ENCODE data around the gene C3orf70. TPM values are rescaled to one million over a fixed set of nuclear protein-coding genes. Genes with fewer than 3 reads are reported as not detected.

The C3orf70 gene
- total RNA-seq, 2 experiments from 2014 or later, result not detected

GRCh38 chr3:185188816-185189215 lies 36.0 kb upstream of the C3orf70 start:
- H3K9me2 ChIP-seq (ENCODE audit: insufficient read depth, low read length), result no peaks in the 10 kb centered on the region
- H2AFZ ChIP-seq (ENCODE audit: low read length), result no peak overlapping the region
- no peak overlapping the region for H3K4me2 ChIP-seq (ENCODE audit: low read length)
- H3K4me3 ChIP-seq (ENCODE audit: low read depth, low read length, poor library complexity, severe bottlenecking), result no peak overlapping the region
- no peak overlapping the region for H3K27ac ChIP-seq (ENCODE audit: low read depth, low read length, poor library complexity, severe bottlenecking)
- no TSS peak for BruUV-seq (replicated peaks)
- H3K4me1 ChIP-seq (ENCODE audit: insufficient read depth, low read length, poor library complexity, severe bottlenecking), result no peaks in the 10 kb centered on the region
- H3K36me3 ChIP-seq (ENCODE audit: insufficient read depth, low read length), result no peaks in the 10 kb centered on the region
- intact Hi-C loops (cut with micrococcal nuclease; ENCODE audit: unreplicated experiment), result no loop called here
- H4K20me1 ChIP-seq (ENCODE audit: insufficient read depth, low read length), result no peaks in the 10 kb centered on the region
- no peak for DNase-seq (ENCODE audit: low spot score)
- CTCF ChIA-PET (ENCODE audit: unreplicated experiment), result no interaction called here
- no peaks in the 10 kb centered on the region for H3K79me2 ChIP-seq (ENCODE audit: insufficient read depth, low read depth, low read length)
- no peaks in the 10 kb centered on the region for H3K9me3 ChIP-seq (ENCODE audit: low read length)
- TF ChIP-seq EZH2phosphoT487 (IDR thresholded peaks at IDR 0.05; ENCODE audit: borderline replicate concordance, low read depth, low read length) (no peak), CTCF (conservative IDR thresholded peaks at IDR 0.05; ENCODE audit: low read length) (no peak)
- POLR2A ChIA-PET, result no interaction called here

GRCh38 chr3:185187391-185187790 lies 34.5 kb upstream of the C3orf70 start:
- no TSS peak for BruUV-seq (replicated peaks)
- Histone ChIP-seq H3K79me2 (ENCODE audit: insufficient read depth, low read depth, low read length) (no peaks in the 10 kb centered on the region), H4K20me1 (ENCODE audit: insufficient read depth, low read length) (no peaks in the 10 kb centered on the region), H3K27ac (ENCODE audit: low read depth, low read length, poor library complexity, severe bottlenecking) (no peak overlapping the region), H3K9me3 (ENCODE audit: low read length) (no peaks in the 10 kb centered on the region), H2AFZ (ENCODE audit: low read length) (no peak overlapping the region), H3K9me2 (ENCODE audit: insufficient read depth, low read length) (no peaks in the 10 kb centered on the region), H3K4me2 (ENCODE audit: low read length) (no peak overlapping the region), H3K4me1 (ENCODE audit: insufficient read depth, low read length, poor library complexity, severe bottlenecking) (no peaks in the 10 kb centered on the region), H3K36me3 (ENCODE audit: insufficient read depth, low read length) (no peaks in the 10 kb centered on the region), H3K4me3 (ENCODE audit: low read depth, low read length, poor library complexity, severe bottlenecking) (no peak overlapping the region)
- ChIA-PET POLR2A (interaction anchor here (0.6 kb wide), 1 partner anchor 400 kb away, joined by 4 read pairs; no protein-coding TSS in a partner anchor), CTCF (ENCODE audit: unreplicated experiment) (no interaction called here)
- no peak for TF ChIP-seq CTCF (conservative IDR thresholded peaks at IDR 0.05; ENCODE audit: low read length)
- TF ChIP-seq EZH2phosphoT487 (IDR thresholded peaks at IDR 0.05; ENCODE audit: borderline replicate concordance, low read depth, low read length), result no peak
- DNase-seq (ENCODE audit: low spot score), result no peak
- intact Hi-C loops (cut with micrococcal nuclease; ENCODE audit: unreplicated experiment), result no loop called here

GRCh38 chr3:185176750-185177359 lies 24.0 kb upstream of the C3orf70 start:
- H3K36me3 ChIP-seq (ENCODE audit: insufficient read depth, low read length), result no peaks in the 10 kb centered on the region
- CTCF ChIA-PET (ENCODE audit: unreplicated experiment), result no interaction called here
- no TSS peak for BruUV-seq (replicated peaks)

More at GRCh38 chr3:185176750-185177359, 24.0 kb upstream of the C3orf70 start:
- H4K20me1 ChIP-seq (ENCODE audit: insufficient read depth, low read length), result no peaks in the 10 kb centered on the region
- H3K9me3 ChIP-seq (ENCODE audit: low read length), result no peaks in the 10 kb centered on the region
- no peak overlapping the region for H3K27ac ChIP-seq (ENCODE audit: low read depth, low read length, poor library complexity, severe bottlenecking)
- H3K4me3 ChIP-seq (ENCODE audit: low read depth, low read length, poor library complexity, severe bottlenecking), result no peak overlapping the region
- intact Hi-C loops (cut with micrococcal nuclease; ENCODE audit: unreplicated experiment), result loop anchor here (1.0 kb wide), 1 partner anchor 302 kb away; no protein-coding TSS in a partner anchor
- no peak overlapping the region for H3K4me2 ChIP-seq (ENCODE audit: low read length)
- no peaks in the 10 kb centered on the region for H3K9me2 ChIP-seq (ENCODE audit: insufficient read depth, low read length)
- no peaks in the 10 kb centered on the region for H3K79me2 ChIP-seq (ENCODE audit: insufficient read depth, low read depth, low read length)
- H3K4me1 ChIP-seq (ENCODE audit: insufficient read depth, low read length, poor library complexity, severe bottlenecking), result no peaks in the 10 kb centered on the region
- peak; percentile 38 for DNase-seq (ENCODE audit: low spot score)
- no peak overlapping the region for H2AFZ ChIP-seq (ENCODE audit: low read length)
- TF ChIP-seq CTCF (conservative IDR thresholded peaks at IDR 0.05; ENCODE audit: low read length) (peak; percentile 96), EZH2phosphoT487 (IDR thresholded peaks at IDR 0.05; ENCODE audit: borderline replicate concordance, low read depth, low read length) (no peak)
- POLR2A ChIA-PET, result interaction anchor here (0.7 kb wide), 1 partner anchor 11 kb away, joined by 3 read pairs; no protein-coding TSS in a partner anchor
